C4-2B (cell line): ENCODE data around the gene FOXC1.

Experiments
- H3K27ac ChIP-seq: fragments of 450-650 bp; 2 replicates; pipeline ENCODE4 v1.5.1; 2017
- CTCF ChIP-seq: fragments of 450-650 bp; conservative IDR thresholded peaks from 2 replicates; pipeline ENCODE4 v1.5.1; 2017; ENCODE audit warnings: mild to moderate bottlenecking
- ZFX ChIP-seq: fragments of 450-650 bp; IDR thresholded peaks from 2 replicates; pipeline ENCODE4 v1.6.1; 2017

The FOXC1 gene

DNA sequence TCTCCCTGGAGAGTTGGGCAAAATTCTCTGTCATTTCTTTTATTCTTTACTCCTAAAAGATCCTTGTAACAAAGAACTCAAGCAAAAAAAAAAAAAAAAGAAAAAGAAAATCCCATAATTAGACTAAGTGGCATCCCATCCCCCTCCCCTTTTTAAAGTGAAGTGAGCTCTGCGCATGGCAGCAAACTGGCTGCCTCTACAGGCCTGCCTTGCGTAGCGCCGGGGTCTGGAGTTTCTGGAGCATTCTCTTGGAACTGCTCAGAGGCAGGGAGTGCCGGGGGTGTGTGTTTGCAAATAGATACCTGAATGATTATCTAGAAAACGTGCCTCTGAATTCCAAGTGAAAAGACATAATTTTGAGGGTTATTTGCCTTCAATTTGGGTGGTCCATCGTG lies 48.1 kb downstream of the FOXC1 start:
- TF ChIP-seq ZFX (no peak), CTCF (no peak)

GRCh38 chr6:1658212-1659005 lies 48.7 kb downstream of the FOXC1 start:
- no peak for TF ChIP-seq ZFX
- H3K27ac ChIP-seq = no peak overlapping the region

More for the DNA sequence above, 48.1 kb downstream of the FOXC1 start:
- H3K27ac ChIP-seq = no peak overlapping the region

DNA sequence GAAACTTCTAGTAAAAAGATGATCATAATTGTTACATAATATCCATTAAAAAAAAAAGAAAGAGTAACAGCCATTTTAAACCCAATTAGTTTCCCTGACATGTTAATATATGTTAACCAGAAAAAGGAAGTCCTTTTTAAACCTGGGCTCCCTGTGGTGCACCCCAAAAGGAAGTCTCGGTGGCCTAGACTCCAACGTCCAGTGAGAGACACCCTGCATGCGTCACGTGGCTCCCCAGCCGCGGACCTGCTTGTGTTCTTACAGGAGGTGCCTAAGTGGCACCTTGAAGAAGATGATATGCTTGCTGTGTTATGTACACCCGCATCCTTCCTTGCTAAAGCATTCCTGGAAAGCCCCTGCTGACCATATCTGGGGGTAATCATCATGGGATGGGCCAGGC lies 50.1 kb downstream of the FOXC1 start:
- TF ChIP-seq CTCF (no peak), ZFX (no peak)
- no peak overlapping the region for H3K27ac ChIP-seq

GRCh38 chr6:1662534-1662933 lies 52.8 kb downstream of the FOXC1 start:
- no peak overlapping the region for H3K27ac ChIP-seq
- TF ChIP-seq CTCF (no peak), ZFX (no peak)
